GM21367 (cell line): Measurements from ENCODE around the gene PADI3.

Experiments used
- ATAC-seq: cut with Tn5 transposase; IDR thresholded peaks from one replicate; pipeline ENCODE4 v1.9.1; 2021; ENCODE audit not compliant: unreplicated experiment

The PADI3 gene

DNA sequence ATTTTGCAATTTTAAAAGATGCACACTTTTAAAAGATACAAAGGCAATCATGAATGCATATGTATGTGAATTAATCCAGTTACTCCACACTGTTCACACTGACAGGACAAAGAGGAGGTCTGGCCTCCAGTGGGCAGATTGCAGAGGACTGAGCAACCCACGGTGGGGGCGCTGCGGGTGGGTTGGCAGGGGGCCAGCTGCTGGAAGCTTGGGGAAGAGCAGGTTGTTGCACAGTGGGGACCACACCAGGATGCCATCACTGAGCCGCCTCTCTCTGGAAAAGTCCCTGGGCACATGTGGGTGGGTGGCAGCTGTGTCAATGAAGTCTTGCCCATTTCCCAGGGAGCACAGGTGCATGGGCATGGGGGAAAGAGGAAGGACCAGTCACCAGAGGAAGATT, 46.4 kb downstream of the PADI3 start:
- no peak for ATAC-seq

- no peak for ATAC-seq
Measured at GRCh38 chr1:17296086-17296485, 47.2 kb downstream of the PADI3 start.

DNA sequence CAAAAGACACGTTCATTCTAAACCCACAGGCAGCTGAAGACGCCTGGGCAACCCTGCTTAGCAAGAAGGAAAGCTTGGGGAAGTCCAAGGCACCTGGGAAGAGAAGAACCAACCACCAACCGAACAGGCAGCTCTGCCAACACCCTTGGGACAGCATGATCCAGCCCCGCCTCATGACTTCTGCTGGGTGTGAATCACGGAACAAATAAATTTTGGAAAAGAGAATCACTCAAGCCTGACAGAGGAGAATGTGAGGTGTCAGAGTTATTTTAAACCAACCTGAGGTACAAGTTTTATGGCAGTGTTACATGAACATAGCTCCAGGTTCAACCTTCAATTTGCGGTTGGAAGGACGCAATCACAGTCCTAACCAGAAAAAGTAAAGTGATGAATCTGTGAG, 49.1 kb downstream of the PADI3 start:
- no peak for ATAC-seq

- ATAC-seq: no peak
Measured at GRCh38 chr1:17301767-17302166, 52.9 kb downstream of the PADI3 start.

DNA sequence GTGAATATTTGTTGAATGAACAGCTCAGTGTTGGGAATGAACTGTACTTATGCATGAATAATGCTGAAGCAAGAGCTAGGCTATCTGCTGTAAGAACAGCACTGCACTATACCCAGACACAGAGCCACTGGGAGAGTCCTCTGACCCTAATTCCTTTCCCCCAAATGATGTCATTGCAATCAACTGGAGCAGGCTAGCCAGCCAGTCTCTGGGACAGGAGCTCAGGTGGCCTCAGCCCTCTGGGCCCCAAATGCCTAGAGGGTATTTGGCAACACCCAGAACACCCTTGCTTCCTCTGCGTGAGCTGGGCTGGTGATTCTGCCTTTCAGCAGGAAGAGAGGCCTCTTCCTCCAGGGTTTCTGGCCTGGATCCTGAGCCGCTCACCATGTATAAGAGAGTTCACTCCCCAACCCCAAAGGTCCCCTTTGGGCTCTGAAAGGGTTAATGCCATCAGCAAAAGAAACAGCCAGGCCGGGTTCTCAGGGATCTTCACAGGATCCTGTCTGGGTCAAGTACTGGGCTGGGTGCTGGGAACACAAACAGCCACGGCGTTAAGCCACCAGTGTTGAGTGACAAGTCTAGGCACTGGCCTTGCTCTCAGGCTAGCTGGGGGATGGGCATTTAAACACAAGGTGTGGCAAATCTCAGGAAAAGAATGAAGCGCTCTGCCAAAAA, 55.4 kb downstream of the PADI3 start:
- no peak for ATAC-seq

DNA sequence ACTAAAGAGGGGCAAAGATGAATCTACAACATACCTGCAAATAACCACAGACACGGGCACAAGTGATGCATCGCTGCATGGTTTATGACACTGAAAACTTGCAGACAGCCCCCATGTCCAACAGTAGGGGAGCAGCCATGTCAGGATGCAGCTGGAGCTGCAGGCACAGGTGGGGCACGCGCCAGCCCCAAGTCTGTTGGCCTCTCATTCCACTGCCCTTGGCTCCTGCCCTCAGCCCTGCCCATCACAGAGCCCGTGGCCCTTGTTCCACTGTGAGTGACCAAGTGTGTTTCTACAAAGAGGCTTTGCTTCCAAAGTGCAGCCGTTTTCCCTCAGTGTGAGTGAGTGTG, 55.9 kb downstream of the PADI3 start:
- ATAC-seq: no peak

GRCh38 chr1:17305576-17306095, 56.7 kb downstream of the PADI3 start:
- ATAC-seq: no peak

DNA sequence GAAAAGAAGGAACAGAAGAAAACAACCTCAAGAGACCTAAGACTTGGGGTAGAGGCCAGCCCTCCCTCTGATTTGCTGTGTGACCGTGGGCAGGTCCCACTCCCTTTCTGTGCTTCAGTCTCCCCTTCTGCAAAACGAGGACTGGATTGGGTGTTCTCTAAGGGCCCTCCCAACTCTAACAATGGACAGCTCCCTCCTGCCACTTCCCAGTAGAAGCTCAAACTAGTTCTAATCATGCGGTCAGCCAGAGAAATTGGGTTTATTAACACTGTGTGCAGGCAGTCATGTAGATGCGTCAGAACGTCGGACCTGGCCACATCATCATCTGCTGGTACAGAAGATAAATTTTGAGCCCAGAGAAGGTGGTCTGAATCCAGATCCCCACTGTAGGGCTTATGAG, 57.5 kb downstream of the PADI3 start:
- no peak for ATAC-seq

GRCh38 chr1:17306921-17307320, 58.0 kb downstream of the PADI3 start:
- no peak for ATAC-seq

DNA sequence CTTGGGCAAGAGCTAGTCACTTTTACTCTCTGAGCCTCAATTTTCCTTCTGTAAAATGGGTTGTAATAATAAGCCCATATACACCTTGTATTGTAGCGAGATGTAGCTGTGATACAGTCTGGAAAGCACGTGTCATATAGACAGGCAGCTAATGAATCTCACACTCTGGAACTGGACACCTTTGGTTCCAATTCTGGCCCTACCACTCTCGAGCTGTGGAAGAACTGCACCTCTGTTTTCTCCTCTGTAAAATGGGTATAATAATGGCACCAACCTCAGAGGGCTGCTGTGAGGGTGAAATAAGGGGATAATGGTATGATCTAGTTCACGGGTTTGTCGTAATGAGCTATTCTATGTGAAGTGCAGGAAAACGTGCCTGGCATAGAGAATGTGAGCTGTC, 58.4 kb downstream of the PADI3 start:
- no peak for ATAC-seq

- no peak for ATAC-seq
Measured at GRCh38 chr1:17307946-17308345, 59.0 kb downstream of the PADI3 start, which contains the start of gene PADI4. Gene PADI4, plus strand, starts transcription at chr1:17308197. Its CDS starts 26 bp downstream, at chr1:17308223.

DNA sequence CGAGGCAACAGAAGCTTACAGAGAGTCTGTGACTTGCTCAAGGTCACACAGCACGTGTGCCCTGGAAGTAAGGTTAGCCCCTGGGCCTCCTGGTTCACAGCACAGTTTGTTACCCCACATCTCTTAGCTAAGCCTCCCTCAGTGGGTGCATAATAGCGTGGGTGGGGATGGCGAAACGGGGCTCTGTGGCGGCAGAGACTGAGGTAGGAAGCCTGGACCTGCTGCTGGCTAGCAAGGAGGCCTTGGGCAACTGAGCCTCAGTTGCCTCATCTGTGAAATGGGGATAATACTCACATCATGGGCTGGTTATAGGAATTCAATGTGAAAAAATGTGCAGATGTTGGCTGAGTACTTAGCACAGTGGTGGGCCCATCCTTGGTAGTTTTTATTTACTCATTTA, 59.7 kb downstream of the PADI3 start:
- no peak for ATAC-seq

DNA sequence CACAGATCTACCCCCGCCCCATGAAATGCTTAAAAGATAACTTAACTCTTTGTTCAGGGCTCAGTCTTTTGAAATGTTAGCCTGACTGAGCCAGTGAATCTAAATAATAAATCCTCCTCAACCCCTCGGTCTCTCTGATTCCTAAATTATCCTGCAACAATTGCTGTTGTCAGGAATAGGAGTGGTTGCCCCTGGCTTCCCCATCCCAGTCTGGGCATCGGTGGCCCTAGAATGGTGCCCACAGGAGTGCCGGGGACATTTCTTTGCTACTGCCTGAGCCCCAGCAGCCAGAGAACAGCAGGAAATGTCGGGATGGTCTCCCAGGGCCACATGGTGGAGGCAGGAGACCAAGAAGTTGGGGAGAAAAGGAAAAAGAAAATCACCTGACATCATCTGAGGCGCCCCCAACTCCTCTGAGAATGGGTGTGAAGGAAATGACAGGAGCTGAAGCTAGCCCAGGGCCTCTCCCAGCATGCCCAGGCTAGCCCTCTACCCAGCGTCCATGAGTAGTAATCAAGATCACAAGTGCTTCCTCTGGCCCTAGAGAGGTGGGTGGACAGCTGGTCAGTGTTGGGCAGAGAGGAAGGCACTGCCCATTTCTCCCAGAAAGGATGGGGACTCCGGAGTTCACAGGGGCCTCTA, 60.6 kb downstream of the PADI3 start:
- ATAC-seq: no peak

DNA sequence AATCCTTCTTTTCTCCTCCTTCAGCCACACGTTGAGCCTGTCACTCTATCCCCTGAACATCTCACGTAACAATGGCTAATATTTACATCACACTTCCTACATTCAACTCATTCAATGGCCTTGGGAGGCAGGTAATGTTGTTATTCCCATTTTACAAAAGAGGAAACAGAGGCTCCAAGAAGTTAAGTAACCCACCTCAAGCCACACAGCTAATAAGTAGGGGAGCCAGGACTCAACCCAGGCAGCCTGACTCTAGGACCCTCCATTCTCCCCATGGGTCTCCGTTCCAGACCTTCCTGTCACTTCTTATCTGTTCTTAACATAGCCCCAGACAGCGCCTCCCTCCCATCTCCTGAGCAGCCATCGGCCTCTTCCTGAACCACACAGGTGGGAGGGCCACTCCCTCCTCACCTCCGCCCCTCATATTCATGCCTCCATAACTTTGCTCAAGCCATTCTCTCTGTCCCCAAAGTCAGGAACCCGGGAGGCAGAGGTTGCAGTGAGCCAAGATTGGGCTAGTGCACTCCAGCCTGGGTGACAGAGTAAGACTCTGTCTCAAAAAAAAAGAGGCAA, 61.3 kb downstream of the PADI3 start:
- no peak for ATAC-seq

- no peak for ATAC-seq
Measured at GRCh38 chr1:17313530-17314309, 64.8 kb downstream of the PADI3 start.

DNA sequence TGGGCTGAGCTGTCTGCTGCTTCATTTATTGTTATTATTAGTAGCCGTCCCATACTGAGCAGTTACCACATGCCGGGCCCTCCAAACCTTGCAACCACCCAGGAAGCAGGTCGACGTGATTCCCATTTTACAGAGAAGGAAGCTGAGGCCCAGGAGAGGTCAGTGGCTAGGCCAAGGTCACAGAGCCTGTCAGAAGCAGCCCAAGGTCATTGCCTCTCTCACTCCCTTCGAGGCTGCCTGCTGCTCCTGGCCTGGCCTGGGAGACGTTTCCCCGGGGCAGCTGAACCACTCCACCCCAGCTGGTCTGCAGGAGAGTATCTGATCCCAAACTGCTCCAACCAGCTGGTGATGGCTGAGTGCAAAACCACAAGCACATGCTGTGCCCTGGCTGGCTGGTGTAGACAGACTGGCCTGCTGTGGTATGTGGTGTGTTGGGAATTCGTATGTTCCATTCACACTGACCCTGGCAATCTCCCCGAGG, 65.6 kb downstream of the PADI3 start:
- ATAC-seq: no peak

DNA sequence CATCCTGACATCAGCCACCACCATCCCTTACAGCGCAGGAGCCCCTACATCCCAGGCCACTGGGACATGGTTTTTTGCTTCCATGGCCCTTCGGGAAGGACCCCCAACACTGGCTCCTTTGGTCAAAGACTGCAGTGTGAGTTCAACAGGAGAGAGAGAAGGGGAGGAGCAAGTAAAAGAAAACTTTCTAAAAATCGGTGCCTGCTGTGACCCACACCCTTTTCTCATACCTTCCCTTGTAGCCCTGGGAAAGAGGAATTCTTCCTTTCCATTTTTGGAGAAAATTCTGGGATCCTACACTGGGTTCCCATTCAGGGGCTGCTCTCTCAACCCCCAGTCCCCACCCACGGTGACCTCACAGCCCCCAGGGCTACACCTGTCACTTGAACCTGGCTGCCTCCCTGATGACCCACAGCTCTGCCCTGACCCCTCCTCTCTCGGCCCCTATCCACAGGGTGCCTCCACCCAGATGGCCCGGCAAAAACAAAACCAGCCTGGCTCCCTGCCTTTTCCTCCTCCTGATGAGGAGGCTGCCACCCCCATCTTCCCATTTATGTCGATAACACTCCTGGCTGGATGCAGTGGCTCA, 66.7 kb downstream of the PADI3 start:
- no peak for ATAC-seq

- no peak for ATAC-seq
Measured at GRCh38 chr1:17316704-17317103, 67.8 kb downstream of the PADI3 start.

DNA sequence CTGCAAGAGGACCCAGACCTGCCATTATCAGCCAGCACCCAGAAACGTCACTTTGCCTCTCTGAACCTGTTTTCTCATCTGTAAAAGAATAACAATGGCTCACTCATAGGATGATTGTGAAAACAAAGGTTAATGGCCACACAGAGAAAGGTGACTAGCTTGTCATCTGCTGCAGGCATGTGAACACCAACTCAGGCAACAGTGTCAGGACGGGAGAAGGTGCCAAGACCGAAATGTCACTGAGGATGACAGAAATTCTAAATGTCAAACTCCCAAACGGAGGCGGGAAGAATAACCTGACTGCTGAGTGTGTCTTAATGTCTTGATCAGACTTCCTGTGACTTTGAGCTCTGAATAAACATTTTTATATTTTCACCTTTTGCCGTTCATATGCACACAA, 69.4 kb downstream of the PADI3 start:
- no peak for ATAC-seq

- ATAC-seq: no peak
Measured at GRCh38 chr1:17319561-17320350, 70.9 kb downstream of the PADI3 start.
